ENCODE results near the gene ZNF43.
A peak's percentile ranks its signal among the peaks of the same experiment; 100 is the strongest.
"Not testable (repeated sequence)": the region's sequence is repeated elsewhere in the genome, so short reads cannot be mapped to it uniquely, and the experiment has no call there.

Gene ZNF43

DNA sequence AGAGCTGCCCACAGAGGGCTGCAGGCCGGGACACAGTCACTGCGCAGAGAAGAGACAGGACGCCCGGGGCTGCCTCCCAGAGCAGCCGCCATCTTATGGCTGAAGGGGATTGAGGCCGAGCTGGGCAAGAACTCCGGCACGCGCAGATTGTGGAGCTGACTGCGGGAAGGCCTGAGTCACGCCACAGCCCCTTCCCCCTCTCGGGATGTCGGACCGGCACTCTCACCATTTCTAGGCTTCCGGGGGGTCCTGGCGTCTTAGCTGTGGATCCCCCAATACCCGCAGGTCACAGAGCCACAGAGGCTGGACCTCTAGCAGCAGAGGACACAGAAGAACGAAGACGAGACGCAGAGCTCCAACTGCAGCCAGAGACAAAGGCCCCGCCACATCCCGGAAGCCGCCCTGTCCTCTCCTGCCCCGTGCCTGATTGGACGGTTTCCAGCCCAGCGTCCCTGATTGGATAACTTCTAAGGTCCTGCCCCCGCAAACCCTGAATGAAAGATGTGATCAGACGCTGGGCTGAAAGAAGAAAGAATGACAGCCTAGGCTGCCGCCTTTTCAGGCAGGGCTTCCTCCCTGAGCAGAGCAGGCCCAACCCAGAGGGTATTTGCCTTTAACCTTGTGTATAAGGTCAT is at the start of gene ZNF43:
Gene ZNF43, minus strand, starts transcription at position 373 of the 635 bp plus-strand sequence. Its CDS starts 144 bp downstream, at position 229.
- DNase-seq: peak; percentile 77 to 84 (median 82)

DNA sequence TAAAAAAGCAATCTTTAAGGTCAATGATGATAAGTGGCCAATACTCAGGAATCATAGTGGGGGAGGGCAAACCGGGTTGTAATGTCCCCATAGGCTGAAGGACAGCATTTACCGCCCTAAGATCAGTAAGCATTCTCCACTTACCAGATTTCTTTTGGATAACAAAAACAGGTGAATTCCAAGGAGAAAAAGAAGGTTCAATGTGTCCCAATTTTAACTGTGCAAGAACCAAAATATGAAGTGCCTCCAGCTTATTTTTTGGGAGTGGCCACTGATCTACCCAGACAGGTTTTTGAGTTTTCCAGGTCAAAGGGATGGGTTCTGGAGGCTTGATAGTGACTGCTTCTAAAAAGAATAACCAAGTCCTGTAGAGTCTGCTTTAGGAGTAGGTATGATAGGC is 49.5 kb upstream of the ZNF43 start:
- not testable (repeated sequence) for DNase-seq

DNA sequence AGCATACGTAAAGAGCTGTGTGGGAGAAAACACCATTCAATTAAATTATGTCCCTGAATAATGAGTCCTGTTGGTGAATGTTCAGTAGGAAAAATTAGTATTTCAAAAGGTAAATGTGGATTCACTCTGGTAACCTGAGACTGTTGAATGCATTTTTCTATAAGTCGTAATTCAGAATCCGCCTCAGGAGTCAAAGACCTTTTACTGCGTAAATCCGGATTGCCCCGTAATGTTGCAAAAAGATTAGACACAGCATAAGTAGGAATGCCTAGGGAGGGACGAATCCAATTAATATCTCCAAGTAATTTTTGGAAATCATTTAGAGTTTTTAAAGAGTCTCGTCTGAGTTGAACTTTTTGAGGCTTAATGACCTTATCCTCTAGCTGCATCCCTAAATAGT is 48.8 kb upstream of the ZNF43 start:
- DNase-seq: not testable (repeated sequence)

DNA sequence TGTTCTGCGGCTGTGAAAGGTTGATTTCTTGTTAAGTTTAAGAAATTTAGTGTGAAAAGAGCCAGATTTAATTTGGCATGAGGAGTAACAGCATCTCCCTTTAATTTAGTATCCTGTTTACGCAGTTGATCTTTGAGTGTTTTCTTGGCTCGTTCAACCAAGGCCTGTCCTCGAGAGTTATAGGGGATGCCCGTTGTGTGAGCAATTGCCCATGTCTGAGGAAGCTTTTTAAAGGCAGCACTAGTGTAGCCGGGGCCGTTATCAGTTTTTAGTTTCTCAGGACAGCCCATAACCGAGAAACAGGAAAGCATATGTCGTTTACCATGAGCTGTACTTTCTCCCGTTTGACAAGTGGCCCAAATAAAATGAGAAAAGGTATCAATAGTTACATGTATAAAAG is 47.5 kb upstream of the ZNF43 start:
- no peak for DNase-seq

DNA sequence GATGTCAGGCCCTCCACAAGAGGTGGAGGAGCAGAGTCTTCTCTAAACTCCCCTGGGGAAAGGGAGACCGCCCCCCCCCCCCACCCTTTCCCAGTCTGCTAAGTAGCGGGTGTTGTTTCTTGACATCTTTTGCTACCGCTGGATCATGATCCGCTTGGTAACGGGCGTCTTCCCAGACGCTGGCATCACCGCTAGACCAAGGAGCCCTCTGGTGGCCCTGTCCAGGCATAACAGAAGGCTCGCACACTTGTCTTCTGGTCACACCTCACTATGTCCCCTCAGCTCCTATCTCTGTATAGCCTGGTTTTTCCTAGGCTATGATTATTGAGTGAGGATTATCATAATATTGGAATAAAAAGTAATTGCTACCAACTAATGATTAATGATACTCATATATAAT is 44.8 kb upstream of the ZNF43 start:
- DNase-seq: not testable (repeated sequence)

DNA sequence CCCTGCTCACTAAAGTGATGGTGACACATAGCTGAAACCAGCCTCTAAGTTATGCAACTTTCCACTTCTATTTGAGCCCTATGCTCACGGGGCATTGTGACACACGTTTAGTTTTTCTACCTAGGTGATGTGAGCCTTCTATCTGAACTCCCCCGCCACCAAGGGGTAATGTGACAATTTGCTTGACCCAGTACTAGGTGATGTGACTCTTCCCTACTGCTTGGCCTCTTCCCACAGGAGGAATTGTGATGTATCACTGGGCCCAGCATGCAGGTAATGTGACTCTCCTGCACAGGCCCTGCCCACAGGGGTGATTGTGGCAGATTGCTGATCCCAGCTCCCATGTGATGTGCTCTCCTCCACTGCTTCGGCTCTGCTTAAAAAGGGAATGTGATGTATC is 42.7 kb upstream of the ZNF43 start:
- no peak for DNase-seq

DNA sequence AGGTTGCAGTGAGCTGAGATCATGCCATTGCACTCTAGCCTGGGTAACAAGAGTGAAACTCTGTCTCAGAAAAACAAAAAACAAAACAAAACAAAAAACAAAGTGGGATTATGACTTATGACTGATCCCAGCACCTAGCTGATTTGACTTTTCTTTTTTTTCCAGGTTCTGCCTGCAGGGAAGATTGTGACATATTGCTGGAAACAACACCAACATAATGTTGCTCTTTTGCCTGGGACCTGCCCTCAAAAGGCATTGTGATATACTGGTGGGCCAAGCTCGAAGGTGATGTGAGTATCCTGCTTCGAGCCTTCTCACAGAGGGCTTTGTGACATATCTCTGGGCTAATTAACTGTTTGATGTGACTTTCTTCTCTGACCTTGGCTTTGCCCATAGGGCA is 42.0 kb upstream of the ZNF43 start:
- DNase-seq: no peak

DNA sequence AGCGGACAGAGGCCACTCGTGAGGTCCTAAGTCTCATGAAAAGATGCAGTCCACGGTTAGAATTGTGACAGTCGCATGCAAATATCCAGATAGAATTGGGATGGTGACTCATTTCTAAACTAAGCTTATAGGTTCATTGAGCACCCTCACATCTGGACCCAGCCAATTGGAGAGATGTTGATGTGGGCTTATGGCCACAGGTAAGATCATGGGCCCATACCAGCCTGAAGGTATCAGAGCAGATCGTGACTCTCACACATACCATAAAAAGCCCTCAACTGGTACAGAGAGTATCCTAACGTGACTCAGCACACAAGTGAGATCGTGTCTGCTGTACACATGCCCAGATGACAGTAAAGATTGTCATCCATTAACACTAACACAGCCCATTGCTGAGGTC is 40.6 kb upstream of the ZNF43 start:
- not testable (repeated sequence) for DNase-seq

DNA sequence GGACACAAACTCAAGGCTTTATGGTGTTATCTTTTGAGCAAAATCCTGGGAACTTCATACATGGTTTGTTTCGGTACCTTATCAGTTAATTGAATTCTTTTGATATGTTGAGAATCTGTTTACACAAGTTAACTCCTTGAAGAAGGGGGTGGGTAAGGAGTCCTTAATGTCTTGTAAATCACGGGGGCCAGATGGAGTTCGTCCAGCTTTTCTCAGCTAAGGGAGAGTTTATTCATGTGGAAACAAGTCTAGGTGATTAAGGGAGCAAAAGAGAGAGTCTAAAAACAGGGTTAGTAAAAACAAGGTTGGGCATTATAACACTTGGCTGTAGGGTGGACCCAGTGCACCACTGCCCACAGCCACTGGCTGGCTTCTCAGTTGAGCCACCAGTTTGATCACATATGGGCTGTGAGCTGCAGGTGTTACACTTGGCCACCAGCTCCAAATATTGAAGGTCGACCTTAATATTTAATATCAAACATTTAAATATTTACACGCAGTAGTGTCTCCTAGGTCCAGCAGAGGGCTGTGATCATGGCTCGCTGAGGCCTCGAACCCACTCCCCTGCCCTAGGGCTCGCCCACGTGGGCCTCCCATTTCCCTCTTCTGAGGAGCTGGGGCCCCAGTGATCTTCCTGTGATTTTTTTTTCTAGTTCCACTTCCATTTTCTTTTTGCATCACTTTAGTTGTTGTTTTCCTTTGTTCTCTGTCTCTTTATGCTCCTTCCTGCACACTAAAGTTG is 21.0 kb upstream of the ZNF43 start:
- DNase-seq: no peak

DNA sequence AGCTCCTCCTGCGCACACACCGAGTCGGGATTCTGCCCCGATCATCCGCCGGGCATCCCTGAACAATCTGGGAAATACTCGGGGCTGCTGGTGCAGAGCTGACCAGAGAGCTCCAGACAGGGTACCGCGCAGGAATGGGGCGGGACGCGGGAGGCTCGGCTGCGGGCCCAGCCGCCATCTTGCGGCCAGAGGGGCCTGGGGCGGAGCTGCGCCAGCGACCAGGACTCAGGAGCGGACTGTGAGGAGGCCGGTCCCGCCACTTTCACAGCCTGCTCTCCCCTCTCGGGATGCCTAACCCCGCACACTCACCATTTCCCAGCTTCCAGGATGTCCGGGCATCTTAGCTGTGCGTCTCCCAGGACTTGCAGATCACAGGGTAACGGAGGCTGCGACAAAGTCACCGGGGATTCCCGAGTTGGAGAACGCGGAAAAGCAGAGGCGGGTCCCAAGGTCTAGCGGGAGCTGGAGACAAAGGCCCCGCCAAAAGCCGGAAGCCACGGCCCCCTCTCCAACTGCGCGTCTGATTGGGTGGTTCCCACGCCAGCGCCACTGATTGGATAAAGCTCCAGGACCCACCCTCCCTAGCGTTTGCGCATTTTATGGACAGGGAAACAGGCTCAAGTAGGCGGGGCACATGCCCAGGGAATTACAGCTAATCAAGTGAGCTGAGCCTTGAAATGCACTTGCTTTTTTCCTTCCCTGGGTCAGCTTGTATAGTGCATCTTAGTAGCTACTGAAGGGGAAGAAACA is 15.8 kb upstream of the ZNF43 start:
- peak; percentile 65 to 79 (median 73) for DNase-seq

DNA sequence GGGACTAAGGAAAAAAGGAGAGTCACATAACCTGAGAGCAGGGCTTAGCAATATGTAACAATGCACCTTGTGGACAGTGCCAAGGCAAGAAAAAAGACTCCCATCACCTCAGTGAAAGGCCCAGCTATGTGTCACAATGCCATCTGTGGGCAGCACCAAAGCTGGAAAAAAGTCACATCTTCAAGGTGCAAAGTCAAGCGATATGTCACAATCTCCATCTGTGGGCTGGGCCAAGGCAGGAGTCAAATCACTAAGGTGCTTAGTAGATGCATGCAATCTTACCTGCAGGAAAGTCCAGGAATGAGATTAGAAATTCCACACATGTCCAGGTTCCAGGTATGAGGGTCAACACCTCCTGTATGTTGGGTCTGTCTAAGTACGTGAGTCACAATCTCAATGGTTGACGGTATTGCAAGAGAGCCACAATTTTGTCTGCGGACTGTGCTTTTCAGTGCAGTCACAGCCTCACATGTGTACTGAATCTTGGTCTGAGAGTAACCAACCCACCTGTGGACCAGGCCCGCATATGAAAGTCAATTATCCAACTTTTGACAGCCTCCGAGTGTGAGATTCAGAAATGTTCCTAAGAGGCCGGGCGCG is 14.8 kb upstream of the ZNF43 start:
- no peak for DNase-seq

DNA sequence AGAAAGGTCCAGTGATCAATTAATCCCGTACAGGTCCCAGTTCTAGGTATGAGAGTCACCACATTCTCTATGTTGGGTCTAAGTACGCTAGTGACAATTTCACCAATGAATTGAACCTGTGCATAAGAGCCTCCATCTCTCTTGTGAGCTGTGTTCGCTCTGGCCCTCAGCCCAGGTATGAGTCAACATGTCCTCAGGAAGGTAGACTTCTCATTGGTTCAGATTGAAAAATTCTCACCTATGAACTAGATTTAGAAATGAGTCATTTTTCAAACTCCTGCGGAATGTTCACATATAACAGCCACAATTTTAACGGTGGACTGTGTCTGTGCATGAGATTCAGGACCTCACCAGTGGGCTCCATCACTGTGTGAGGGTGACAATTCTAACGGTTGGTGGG is 12.7 kb upstream of the ZNF43 start:
- DNase-seq: no peak

DNA sequence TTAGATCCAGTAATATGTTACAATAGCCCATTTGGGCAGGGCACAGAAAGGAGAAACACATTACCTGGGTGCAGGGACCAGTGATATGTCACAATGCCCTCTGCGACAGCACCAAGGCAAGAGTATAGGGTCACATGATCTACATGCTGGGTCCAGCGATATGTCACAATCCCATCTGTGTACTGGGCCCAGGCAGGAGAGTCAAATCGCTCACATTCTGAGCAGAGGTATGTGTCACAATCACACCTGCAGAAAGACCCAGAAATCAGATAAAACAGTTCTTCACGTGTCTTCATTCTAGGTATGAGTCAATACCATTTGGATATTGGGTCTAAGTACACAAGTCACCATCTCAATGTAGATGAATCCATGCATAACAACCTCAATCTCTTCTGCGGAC is 7.1 kb upstream of the ZNF43 start:
- no peak for DNase-seq

DNA sequence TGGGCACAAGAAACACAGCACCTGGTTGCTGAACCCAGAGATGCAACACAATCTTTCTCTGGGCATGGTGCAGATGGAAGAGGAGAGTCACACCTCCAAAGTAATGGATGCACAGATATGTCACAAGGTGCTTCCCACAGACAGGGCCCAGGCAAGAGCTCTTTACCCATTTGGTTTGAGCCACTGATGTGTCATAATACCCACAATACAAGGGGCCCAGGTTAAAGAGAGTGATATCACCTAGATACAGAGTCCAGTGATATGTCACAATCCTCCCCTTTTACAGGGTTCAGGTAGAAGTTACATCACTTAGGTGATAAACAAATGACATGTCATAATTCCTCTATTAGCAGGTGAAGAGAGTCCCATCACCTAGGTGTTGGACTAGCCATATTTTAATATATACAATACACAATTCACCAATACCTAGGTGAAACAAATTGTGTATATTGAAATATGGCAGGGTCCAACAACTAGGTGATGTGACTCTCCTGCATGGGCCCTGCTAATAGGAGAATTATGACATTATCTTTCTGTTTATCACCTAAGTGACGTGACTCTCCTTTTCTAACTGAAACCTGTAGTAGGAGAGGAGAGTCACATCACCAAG is 5.6 kb upstream of the ZNF43 start:
- no peak for DNase-seq

DNA sequence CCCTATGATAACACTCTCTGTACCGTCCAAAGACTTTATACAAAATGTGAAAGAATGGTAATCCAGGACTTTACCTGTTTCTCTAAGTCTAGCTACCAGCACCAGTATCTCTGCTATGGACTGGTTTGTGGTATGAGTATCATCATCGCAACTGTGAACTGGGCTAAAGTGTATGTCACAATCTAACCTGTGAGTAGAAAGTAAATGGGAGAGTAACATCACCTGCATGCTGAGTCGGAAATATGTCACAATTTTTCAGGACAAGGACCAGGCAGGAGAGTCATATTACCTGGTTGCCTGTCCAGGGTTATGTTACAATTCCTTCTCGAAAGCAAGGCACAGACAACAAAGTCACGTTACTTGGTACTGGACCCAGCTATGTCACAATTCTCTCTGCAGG is 5.1 kb upstream of the ZNF43 start:
- DNase-seq: no peak

DNA sequence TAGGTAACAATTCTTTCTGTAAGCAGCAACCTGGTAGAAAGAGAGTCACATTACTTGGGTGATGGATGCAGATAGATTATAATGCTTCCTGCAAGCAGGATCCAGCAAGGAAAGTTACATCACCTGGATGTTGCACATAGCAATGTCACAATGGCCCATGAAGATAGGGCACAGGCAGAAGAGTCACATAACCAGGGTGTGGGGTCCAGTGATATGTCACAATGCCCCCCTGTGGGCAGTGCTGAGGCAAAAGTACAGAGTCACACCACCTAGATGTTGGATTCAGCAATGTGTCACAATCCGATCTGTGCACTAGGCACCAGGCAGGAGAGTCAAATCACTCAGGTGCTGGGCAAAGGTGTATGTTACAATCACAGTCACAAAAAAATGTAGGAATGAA is 4.0 kb upstream of the ZNF43 start:
- no peak for DNase-seq

DNA sequence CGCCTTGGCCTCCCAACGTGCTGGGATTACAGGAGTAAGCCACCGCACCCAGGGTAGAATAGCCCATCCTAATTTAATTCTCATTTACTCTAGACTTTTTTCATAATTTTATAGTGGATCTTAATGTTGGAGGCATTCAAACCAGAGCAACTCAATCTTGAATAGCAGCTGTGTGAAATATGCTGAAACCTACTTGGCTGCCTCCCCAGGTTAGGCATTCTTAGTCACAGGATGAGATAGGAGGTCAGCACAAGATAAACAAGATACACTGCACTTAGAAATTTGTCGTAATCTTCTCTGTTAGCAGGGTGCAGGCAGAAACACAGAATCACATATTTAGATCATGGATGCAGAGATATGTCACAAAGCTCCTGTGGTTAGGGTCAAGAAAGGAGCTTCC is 2.7 kb upstream of the ZNF43 start:
- DNase-seq: no peak

DNA sequence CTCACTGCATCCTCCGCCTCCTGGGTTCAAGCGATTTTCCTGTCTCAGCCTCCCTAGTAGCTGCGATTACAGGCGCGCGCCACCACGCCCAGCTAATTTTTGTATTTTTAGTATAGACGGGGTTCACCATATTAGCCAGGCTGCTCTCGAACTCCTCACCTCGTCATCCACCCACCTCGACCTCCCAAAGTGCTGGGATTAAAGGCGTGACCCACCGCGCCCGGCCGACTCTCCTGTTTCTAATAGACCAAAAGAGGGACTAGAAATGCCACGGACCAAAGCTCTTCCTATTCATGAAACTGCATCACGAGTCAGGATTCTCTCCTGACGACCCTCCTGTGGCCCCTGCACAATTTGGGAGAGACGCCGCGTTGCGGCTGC is 563 bp downstream of the ZNF43 start:
- no peak for DNase-seq

DNA sequence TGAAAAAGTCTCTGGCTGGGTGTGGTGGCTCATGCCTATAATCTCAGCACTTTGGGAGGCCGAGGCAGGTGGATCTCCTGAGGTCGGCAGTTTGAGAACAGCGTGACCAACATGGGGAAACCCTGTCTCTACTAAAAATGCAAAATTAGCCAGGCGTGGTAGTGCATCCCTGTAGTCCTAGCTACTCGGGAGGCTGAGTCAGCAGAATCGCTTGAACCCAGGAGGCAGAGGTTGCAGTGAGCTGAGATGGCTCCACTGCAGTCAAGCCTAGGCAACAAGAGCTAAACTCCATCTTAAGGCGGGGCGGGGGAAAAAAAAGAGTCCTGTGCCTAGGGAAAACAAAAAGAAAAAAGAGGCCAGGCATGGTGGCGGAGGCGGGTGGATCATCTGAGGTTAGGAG is 2.2 kb downstream of the ZNF43 start:
- no peak for DNase-seq

DNA sequence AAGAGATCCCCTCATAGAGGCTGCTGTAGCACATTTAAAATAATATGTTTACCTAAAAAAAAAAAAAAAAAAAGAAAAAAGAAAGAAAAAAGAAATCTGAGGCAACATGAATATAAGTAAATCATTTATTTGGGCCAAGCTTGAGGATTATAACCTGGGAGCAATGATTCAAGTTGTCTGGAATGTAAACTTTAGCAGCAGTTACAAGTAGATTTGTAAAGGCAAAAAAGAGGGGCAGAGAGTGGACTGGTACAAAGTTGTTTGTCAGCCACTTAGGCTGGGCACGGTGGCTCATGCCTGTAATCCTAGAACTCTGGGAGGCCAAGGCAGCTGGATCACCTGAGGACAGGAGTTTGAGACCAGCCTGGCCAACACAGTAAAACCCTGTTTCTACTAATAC is 11.3 kb downstream of the ZNF43 start:
- DNase-seq: no peak

DNA sequence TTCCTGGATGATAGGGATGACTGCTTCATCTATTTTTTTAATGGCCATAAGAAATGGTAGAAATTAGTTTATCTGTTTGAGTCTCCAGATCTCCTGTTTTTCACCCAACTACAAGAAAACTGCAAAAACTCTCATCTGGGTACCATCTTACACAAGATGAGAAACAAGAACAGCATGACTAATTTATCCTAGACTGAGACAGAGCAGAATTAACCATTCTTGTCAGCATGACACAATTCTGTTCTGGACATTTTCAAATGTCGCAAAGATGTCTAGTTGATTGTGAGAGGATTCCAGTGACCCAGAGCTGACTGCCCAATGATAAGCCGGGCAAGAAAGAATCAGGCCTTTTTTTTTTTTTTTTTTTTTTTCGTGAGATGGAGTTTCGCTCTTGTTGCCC is 12.8 kb downstream of the ZNF43 start:
- DNase-seq: no peak

DNA sequence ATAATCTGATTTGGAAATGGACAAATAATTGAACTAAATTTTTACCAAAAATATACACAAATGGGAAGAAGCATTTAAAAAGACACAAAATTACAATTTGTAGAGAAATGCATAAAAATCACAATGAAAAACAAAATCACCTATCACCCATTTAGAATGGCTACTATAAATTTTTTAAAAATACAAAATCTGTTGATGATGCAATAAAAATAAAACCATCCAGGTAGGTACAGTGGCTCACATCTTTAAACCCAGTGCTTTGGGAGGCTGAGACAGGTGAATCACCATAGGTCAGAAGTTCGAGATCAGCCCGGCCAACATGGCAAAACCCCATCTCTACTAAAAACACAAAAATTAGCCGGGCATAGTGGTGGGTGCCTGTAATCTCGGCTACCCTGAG is 23.5 kb downstream of the ZNF43 start:
- no peak for DNase-seq

DNA sequence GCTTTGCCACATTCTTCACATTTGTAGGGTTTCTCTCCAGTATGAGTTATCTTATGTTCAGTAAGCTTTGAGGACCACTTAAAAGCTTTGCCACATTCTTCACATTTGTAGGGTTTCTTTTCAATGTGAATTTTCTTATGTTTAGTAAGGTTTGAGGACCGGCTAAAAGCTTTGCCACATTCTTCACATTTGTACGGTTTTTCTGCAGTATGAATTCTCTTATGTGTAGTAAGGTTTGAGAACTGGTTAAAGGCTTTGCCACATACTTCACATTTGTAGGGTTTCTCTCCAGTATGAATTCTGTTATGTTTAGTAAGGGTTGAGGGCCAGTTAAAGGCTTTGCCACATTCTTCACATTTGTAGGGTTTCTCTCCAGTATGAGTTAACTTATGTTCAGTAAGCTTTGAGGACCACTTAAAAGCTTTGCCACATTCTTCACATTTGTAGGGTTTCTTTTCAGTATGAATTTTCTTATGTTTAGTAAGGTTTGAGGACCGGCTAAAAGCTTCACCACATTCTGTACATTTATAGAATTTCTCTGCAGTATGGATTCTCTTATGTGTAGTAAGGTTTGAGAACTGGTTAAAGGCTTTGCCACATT is 27.5 kb downstream of the ZNF43 start:
- not testable (repeated sequence) for DNase-seq

Data from activated CD4-positive, CD25-positive, alpha-beta regulatory T cell (primary cell).